AG08395 (cell line): ENCODE measurements around the gene PEX16.

Experiments
- DNase-seq: peaks from one replicate; pipeline ENCODE4 v3.0.0; 2012; ENCODE audit warnings: mixed read lengths, low spot score

Gene PEX16

DNA sequence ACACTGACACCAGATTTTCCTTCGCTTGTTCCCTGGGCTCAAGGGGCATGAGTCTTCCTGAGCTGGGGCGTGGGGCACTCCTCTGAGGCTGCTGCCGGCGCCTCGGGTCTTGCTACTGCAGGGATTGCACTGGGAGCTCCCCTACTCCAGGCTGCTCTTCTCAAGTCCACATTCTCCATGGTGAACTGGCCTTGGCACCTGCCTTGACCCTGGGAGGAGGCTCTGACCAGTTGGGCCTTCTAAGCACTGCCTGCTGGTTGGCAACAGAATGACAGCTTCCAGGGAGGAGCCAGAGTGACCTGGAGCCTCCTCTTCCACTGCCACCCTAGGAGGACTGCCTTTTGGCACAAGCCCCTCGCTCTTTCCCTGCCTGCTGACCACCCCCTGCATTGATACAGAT is 20.1 kb downstream of the PEX16 start:
- no peak for DNase-seq

DNA sequence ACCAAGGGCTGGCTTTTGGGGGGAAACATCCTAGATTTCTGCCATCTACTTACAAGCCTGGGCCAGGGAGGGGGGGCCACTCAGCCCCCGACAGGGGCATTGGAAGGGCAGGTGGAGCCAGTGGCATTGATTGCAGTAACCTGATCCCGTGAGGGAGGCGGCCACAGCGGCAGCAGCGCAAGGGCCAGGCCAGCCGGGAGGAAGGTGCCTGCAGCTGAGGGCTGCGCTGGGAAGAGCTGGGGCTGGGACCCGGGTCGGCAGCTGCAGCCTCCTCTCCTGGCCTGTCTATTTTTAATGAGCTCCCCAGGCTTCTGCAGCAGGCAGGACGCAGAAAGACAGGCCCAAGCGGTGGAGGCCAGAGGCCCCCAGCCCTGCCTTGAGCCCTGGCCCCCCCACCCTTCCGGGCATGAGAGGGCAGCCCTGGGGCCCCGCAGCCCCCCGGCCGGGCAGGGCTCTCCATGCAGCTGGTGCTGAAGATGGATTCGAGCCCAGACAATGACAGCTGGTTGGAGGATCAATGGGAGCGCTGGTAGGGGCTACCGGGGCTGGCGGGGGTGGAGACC is 21.2 kb downstream of the PEX16 start:
- DNase-seq, result no peak

DNA sequence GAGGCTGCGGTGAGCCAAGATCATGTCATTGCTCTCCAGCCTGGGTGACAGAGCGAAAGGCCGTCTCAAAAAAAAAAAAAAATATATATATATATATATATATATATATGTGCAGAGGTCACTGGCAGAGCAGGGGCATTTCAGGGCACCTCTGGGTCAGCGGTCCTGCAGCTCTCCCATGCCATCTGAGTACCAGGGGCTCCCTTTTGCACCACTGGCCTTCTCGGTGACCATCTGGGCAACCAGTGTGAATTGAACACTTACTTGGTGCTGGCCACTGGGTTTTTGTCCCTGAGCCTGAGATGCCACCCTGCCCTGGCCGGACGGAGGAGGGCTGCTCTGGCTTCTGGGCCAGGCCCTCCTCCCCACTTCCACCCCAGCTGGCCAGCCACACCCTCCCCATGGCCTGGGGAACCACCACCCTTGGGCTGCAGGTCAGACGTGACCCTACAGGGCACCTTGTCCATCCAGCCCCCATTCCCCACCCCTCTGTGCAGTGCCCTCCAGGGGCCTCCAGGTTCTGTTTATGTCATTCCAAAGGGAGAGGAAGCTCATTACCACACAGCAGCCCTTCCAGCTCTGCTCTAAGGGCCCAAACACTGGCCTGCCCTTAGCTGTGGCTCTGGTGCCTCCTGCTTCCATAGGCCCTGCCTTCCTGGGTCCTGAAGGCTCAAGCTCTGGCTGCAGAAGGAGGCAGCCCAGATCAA is 22.0 kb downstream of the PEX16 start:
- no peak for DNase-seq

DNA sequence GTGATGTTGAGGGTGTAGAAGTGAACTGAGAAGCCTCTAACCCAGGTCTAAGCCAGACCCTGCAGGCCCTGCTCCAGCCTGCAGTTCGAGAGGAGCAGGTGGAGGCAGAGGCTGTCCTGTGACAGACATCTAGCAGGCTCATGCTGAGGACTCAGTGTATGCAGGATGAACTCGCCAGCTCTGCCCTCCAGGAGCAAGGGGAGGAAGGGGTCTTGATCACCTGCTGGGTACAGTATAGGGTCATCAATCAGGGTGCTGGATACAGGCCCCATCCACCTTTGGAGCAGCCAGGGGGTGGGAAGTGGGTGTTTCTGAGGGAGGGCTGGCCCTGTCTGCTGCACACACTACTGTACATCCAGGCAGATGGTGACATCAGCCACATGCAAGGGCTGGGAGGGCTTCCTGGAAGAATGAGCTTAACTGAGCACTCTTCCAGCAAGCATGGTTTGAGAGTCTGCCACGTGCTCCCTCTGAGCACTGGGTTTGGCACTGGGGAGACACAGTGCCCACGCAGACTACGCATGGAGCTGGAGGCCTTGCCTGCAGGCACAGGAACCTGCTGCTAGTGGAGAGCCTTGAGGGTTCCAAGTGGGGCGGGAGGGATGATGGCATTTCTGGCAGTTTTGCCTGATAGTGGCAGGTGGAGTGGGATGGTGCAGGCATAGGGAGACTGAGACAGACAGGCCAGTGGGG is 23.0 kb downstream of the PEX16 start:
- DNase-seq, result no peak

DNA sequence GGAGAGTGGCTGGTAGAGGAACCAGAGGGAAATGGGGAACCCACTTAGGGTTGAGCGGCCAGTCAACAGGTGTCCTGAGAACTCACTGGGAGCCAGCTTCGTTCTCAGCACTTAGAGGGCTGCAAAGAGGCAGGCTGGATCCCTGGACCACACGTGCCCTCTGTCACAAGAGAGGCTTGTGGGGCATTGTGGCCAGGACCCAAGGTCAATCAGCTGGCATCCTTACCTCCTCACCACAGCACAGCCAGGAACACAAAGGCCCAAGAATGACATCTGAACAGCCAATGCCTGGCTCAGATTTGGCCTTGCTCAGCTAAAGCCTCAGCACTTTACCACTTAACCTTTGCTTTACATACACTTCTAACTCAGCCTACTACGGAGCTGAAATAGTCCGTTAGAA is 24.8 kb downstream of the PEX16 start:
- DNase-seq, result no peak

DNA sequence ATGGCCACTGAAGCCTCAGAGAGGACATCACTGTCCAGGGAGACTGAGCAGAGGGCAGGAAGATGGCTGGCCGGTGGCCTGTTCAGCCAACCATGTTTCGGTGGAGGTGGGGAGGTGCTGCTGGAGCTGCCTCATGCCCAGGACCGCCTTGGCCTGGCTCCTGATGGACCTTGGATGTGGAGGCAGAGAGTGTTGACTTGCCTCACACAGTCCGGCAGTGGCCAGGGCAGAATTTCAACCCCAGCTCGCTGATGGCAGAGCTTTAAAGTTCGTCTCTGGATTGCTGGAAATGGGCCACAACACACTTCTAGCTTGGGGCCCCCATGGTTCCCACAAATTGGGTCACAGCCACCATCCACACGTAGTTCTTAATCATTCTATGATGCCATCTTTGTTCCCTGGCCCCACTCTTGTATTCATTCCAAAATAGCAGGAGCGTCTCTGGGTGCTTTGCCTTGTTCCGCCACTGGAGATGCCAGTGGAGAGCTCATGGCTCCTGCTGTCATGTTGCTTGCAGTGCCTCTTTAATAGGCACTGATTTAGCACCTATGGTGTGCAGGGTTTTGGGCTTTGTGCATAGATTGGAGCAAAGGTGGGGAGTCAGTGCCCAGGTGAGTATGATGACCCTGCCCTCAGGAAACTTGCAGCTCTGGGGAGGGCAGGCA is 26.7 kb downstream of the PEX16 start:
- no peak for DNase-seq

DNA sequence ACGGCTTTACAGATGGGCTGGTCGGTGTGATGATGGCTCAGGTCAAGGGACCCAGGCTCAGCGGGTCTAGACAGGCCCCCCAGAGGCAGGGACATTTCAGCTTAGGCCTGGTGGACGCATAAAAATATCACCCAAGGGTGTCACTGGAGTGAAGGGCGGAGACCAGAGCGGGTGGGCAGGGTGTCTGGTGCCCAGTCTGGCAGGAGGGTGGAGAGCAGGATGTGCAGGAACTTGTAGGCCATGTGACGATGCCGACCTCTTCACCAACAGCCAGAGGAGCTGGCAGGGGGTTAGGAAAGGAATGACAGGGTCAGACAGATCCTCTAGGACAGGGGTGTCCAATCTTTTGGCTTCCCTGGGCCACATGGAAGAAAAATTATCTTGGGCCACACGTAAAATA is 27.7 kb downstream of the PEX16 start:
- DNase-seq, result no peak

DNA sequence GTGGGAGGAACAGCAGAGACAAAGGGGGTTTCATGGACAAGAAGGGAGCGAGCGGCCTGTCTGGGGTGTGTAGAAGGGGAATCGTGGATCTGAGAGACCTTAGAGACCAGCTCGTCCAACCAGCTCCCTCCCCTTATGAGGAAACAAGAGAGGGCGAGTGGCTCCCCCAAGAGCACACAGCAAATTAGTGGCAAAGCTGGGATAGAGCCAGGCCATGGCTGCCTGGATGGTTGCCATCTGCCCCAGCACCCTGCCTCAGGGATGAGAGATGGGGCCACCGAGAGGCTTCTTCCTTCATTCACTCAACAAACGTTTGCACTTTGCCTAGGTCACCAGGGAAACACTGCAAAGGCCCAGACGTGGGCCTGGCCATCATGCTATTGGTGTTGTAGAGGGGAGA is 28.1 kb downstream of the PEX16 start:
- DNase-seq, result no peak

DNA sequence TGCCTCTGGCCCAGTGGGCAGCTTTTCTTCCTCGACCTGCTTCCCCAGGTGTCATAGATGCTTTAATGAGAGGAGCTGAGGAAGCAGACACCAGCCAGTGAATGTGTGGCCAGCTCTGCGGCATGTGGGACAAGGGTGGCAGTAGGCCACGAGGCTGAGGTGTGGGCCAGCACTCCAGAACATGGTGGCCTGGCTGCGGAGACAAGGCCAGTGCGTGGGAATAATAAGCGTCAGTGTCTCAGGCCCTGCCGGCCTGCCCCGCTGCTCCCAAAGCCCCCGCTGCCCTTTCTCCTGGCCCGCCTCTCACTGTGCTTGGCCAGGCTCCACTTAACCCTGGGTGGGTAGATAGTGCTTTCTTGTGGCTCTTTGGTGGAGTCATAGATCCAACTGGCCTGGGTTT is 30.1 kb downstream of the PEX16 start:
- DNase-seq, result no peak

DNA sequence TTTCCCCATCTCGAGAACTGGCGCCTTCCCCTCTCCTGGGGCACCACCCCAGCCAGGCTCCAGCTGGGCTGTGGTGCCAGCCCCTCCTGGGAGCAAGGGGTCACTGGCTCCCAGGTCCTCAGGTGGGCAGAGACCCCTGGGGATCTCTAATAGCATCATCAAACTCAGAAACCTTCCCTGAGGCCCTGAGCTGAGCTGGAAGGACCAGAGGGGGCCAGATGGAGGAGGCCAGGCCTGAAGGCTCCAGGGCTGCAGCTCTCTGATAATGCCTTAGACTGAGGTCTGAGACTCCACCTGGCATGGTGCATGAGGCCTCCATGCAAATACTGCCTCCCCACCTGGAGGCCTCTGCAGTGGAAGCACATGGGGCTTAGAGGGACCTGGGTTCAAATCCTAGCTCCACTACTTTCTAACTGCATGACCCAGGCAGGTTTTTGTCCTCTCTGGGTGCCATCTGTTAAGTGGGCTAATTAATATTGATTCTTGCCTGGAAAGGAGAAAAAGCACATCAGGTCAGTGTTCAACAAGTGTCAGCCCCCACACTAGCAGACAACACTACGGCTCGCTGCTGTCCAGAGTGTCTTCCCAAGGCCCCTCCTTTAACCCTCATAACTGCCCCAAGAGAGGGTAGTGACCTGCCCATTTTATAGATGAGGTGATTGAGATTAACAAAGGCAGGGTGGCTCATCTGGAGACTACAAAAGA is 30.7 kb downstream of the PEX16 start:
- DNase-seq, result no peak

DNA sequence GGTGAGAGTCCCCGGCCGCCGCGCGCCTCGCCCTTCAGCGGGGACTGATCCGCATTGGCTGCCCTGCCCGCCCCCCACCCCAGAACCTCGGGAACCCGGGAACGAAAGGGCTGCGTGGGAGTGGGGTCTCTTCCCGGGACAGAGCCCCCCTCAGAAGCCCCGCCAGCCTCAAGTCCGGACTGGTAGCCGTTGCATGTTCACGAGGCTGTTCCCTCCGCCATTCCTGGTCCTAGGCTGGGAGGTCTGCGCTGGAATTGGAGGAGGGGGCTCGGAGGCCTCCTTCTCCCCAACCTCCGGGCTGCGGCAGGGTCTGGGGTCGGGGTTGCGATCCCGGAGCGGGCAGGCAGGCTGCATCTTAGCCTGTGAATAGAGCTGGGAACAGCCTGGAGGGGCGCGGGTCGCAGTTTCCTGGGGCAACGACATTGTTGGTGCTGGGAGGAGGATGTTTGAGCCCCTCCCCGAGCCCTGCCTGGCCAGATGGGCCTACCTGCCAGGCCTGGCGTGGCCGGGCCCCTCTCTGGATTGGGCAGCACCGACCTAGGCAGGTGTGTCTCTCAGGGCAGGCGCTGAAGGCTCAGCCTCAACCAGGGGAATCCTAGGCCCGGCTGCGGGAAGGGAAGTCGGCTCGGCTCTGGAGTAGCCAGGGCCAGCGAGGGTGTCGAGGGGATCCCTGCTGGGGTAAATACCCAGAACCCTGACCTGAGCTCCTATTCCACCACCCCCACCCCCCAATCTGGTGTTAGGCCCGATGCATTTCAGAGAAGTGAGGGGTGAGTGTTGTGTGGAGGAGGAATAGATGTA is 31.6 kb downstream of the PEX16 start:
- no peak for DNase-seq

DNA sequence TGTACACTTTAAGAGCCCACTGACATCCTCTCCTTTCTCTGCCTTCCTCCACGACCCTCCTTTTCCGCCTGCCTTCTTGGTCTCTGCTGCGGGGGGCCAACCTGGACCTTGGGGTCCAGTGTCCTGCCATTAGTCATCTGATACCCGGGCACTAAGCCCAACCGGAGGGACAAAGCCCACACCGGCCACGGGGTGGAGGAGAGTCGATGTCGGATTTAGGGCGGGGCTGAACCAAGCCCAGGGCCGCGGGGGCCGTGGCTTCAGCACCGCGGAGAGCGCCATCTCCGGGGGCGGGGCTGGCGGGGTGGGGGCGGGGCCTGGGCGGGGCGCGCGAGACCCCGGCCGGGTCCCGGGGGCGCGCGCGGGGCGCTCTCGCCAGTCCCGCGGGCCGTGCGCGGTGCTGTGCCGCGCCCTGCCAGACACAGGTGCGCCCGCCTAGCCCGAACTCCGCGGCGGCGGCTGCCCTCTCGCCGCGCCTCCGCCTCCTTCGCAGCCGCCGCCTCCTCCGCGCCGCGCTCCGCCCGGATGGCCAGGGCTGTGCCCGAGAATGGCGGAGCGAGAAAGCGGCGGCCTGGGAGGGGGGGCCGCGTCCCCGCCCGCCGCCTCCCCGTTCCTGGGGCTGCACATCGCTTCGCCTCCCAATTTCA is 32.3 kb downstream of the PEX16 start, which contains the start of gene MAPK8IP1:
TSS of gene MAPK8IP1 (plus strand) at position 378 of the 647 bp plus-strand sequence. CDS start at position 548, 170 bp downstream.
- DNase-seq, result peak; percentile 76

DNA sequence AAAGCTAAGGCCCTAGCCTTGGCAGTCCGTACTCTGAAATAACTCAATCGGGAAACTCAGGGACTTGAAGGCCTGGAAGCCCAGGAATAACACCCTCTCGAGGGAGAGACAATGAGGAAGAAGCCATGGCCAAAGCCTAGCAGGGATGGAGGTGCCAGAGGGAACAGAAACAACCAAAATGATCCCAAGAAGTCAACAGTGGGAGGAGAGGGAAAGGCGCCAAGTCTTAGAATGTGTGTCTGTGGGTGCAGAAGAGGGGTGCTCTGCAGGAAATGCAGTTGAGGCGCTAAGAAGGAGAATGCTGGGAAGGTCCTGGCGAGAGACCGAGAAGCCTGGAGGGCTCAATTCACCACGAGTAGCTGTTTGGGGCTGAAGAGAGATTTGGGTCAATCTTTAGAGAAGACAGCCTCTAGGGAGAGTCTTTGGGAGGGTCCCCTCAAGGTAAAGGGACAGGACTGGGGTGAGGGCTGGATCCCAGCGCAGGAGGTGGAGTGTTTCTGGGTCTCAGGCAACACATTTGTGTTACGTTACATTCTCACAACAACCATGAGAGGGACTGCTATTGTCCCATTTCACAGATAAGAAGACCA is 33.0 kb downstream of the PEX16 start:
- no peak for DNase-seq

DNA sequence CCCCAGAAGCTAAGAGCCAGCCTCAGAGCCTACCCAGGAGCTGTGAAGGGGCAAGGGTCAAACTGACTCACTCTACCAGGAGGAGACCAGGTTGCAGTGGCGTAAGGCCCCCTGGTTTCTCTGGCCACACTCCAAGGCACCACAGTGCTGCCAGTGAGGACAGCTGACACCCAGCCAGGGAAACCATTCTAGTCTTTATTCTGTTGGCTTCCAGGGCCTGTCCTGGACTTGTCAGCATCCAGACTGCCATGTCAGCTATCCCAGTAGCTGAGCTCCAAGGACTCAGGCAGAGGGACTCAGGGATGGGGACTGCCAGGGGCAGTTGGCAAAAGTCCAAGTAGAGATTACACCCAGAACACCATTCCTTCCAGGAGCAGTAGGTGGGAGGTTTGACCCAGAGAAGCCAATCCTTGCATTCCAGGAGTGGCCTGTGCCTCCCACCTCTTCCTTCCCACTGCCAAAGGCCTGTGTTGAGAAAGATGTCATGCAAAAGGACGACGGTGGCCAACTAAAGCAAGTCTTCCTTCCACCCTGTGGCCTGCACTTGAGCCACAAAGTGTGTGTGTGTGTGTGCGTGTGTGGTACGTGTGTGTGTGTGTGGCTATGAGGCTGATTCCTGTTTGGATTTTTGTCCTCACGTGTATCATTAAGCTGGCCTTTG is 35.8 kb downstream of the PEX16 start:
- no peak for DNase-seq

DNA sequence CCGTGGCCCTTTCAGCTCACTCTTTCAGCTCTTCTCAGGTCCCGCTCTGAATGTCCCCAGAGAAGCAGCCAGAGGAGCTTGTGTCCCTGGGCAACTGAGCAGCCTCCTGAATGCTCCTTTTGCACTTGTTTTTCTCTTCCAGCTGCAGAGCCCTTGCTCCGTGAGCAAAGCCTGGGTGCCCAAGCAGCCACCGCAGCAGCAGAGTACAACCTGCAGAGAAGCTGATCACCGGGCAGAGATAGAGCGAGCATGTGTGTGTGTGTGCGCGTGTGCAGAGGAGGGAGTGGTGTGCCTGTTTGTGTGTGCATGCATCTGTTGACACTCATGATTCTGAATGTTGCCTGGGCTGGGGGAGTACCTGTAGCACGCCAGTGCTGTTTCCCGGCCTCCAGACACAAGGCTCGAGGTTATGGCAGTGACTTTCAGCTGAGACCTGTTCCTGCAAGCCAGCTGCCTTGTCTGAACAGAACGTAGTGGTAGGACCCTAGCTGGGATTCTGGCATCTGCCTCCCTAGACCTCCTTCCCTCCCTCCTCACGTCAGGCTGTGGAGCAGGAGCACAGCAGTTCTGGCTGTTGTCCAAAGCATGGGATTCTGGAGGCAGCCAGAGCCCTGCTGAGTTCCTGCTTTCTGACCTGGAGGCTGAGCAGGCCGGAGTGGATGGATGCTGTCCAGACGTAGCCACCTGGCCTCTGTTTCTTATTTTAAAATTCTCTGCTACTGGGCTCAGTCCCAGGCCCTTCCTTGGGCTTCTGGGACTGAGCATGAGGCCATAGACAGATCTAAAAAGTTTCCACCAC is 36.7 kb downstream of the PEX16 start:
- DNase-seq, result no peak

DNA sequence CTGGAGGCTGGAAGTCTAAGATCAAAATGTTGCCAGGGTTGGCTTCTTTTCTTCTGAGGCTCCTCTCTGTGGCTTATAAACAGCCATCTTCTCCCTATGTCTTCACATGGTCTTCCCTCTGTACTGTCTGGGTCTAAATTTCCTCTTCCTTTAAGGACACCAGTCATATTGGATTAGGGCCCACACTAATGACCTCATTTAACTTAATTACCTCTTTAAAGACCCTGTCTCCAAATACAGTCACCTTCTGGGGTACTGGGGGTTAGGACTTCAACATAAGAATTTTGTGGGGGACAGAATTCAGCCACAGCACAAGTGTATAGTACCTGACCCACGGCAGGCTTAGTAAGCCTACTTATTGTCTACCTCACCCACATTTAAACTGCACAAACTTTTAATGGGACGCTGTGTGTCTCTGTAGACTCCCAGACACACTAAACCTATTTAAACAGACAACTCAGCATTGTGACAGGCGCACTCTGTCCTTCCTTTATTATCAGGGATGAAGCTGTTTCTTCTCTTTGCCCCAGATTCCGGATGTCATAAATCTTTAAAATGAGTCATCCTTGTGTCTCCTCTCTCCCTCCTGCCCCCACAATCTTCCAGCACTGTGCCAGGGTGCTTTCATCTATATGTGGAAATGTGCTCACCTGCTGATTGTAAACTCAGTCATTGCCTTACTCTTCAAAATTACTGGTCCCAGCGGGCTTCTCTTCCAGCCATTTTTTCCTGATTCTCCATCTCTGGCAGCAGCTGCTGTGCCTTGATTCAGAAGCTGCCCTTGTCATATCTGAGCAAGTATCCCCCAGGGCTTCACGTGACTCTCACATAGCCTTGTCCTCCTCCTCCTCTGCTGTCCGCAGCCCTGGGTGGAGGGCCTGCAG is 37.6 kb downstream of the PEX16 start:
- DNase-seq, result no peak

DNA sequence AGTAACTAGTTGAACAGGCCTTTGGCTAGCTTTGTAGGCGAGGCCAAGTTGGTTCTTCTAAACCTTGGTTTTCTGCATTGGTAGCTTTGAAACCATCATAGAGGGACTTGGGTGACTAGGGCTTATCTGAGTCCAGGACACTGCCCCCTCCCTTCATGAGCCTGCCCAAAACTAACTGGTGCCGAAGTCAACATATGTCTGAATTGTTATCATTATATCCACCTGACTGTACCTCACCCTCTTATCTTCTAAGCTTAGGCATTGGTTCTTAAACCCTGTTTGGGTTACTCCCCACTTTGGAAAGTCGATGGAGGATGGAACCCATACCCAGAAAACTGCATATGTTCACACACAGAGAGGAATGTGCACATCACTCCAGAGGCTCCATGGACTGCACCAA is 39.8 kb downstream of the PEX16 start:
- no peak for DNase-seq

DNA sequence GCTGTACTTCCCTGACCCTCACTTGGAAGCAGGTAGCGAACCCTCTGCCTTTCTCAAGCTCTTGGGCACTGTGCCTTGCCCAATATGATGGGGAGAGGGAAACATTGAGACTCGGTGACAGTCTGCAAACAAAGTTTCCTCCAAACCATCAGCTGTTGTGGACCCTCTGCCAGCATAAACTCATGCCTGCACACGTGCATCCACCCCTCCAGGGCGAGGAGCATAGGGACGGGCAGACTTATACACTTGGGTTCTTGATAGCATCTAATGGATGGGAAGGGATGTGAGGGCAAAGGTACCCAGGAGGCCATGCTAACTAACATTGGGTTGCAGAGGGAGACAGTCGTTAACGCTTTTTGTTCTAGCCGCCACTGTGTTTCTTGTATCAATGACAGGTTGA is 40.5 kb downstream of the PEX16 start:
- no peak for DNase-seq
